ENCODE measurements around the gene ZDHHC18. TPM values are rescaled to one million over a fixed set of nuclear protein-coding genes. Genes with fewer than 3 reads are reported as not detected.
A peak's percentile ranks its signal among the peaks of the same experiment; 100 is the strongest.
"Not testable (repeated sequence)": the region's sequence is repeated elsewhere in the genome, so short reads cannot be mapped to it uniquely, and the experiment has no call there.

Gene ZDHHC18
- total RNA-seq, 4 donors from 2014 or later = 9.6 to 31.7 (median 20.8) TPM

DNA sequence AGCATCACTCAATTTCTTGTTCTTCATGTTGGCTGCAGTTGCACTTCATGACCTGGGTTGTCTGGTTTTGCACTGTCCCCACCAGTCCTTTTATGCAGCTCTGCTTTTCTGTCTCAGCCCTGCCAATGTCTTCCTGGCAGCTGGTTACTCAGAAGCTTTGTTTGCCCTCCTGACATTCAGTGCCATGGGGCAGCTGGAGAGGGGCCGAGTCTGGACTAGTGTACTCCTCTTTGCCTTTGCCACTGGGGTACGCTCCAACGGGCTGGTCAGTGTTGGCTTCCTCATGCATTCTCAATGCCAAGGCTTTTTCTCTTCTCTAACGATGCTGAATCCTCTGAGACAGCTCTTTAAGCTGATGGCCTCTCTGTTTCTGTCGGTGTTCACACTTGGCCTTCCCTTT lies 32.1 kb upstream of the ZDHHC18 start:
- WGBS = 88% methylated on average over 5 of the region's 5 CpGs
- intact Hi-C loops (cut with DNase I) = loop anchor here (5.0 kb wide), 1 partner anchor 292 kb away; no protein-coding TSS in a partner anchor
- peaks cover 12 to 54% (median 27%) of the 10 kb centered on the region in 4 donors for H3K36me3 ChIP-seq

DNA sequence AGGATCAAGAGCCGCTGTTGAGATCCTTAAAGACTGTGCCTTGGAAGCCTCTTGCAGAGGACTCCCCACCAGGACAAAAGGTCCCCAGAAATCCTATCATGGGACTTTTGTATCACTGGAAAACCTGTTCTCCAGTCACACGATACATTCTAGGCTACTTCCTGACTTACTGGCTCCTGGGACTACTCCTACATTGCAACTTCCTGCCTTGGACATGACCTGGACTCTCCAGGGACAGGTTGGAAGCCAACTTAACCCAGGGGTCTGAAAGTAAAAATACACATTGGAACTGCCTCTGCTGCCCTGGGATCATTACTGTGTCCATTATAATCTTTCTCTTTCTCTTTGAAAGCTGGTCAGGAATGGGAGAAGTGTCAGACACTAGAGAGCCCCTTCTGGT lies 28.9 kb upstream of the ZDHHC18 start:
- Histone ChIP-seq H3K9me3 (no peaks in the 10 kb centered on the region), H3K27me3 (no peaks in the 10 kb centered on the region), H3K4me3 (no peak overlapping the region), H3K4me1 (peaks cover 27 to 37% (median 34%) of the 10 kb centered on the region in 4 donors), H3K27ac (replicated peaks in 1 of 4) (peak overlapping the region in 1 of 4 donors; percentile 11), H3K36me3 (peaks cover 12 to 43% (median 27%) of the 10 kb centered on the region in 4 donors)
- no peak for TF ChIP-seq POLR2AphosphoS5 (IDR thresholded peaks at IDR 0.05)
- no peak for TF ChIP-seq POLR2A (IDR thresholded peaks at IDR 0.05; ENCODE audit: low read depth)
- TF ChIP-seq, protein P1, sequence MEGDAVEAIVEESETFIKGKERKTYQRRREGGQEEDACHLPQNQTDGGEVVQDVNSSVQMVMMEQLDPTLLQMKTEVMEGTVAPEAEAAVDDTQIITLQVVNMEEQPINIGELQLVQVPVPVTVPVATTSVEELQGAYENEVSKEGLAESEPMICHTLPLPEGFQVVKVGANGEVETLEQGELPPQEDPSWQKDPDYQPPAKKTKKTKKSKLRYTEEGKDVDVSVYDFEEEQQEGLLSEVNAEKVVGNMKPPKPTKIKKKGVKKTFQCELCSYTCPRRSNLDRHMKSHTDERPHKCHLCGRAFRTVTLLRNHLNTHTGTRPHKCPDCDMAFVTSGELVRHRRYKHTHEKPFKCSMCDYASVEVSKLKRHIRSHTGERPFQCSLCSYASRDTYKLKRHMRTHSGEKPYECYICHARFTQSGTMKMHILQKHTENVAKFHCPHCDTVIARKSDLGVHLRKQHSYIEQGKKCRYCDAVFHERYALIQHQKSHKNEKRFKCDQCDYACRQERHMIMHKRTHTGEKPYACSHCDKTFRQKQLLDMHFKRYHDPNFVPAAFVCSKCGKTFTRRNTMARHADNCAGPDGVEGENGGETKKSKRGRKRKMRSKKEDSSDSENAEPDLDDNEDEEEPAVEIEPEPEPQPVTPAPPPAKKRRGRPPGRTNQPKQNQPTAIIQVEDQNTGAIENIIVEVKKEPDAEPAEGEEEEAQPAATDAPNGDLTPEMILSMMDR (IDR thresholded peaks at IDR 0.05) = no peak
- TF ChIP-seq EP300 (IDR thresholded peaks at IDR 0.05) = no peak
- no peak for DNase-seq (ENCODE audit: extremely low spot score)
- WGBS = 76% methylated on average over 2 of the region's 2 CpGs
- intact Hi-C loops (cut with DNase I) = no loop called here

More for the DNA sequence above, 32.1 kb upstream of the ZDHHC18 start:
- Histone ChIP-seq H3K9me3 (no peaks in the 10 kb centered on the region), H3K4me1 (peaks cover 16 to 33% (median 20%) of the 10 kb centered on the region in 4 donors), H3K27me3 (no peaks in the 10 kb centered on the region), H3K27ac (replicated peaks in 1 of 4) (no peak overlapping the region), H3K4me3 (no peak overlapping the region)
- no peak for TF ChIP-seq POLR2AphosphoS5 (IDR thresholded peaks at IDR 0.05)
- no peak for DNase-seq (ENCODE audit: extremely low spot score)

DNA sequence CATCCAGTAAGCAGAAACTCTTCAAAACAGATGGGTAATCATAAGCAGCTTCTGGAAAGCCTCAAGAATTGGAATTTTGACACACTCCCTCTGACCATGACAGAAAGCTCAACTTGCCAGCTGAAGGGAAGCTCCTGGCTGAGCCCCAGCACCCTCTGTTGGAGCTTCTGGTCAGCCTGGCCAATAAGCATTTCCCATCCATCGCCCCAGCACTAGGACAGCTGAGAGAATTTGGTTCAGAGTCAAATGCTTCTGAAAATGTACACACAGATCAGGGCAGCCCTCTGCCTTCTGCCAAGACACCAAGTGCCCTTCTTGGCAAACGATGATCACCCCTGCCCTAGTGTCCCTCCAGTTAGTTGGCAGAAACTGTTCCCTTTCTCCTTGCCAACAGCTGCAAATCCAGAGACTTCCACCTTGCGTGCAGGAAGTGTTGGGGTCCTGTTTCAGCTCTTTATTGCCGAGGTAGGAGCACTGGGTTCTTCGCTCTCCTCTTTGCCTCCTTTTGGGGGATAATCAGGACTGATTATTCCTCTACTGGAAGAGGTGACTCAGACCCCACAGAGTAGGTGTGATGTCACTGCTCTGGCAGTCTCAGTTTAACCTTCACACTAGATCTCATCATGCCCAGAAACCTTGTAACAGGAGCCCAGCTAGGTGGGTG lies 26.9 kb upstream of the ZDHHC18 start:
- H3K9me3 ChIP-seq = no peaks in the 10 kb centered on the region
- H3K4me1 ChIP-seq = peaks cover 27 to 37% (median 34%) of the 10 kb centered on the region in 4 donors
- intact Hi-C loops (cut with DNase I) = no loop called here
- TF ChIP-seq EP300 (IDR thresholded peaks at IDR 0.05) (no peak), POLR2A (IDR thresholded peaks at IDR 0.05; ENCODE audit: low read depth) (no peak), POLR2AphosphoS5 (IDR thresholded peaks at IDR 0.05) (peak; percentile 65 to 70)
- TF ChIP-seq, protein P1 (IDR thresholded peaks at IDR 0.05) = no peak
- peaks cover 6 to 25% (median 13%) of the 10 kb centered on the region in 4 donors for H3K36me3 ChIP-seq
- WGBS = 35% methylated on average over 4 of the region's 5 CpGs
- H3K27me3 ChIP-seq = no peaks in the 10 kb centered on the region
- DNase-seq (ENCODE audit: extremely low spot score) = no peak
- peak overlapping the region in 2 of 4 donors; percentile 3 to 24 for H3K4me3 ChIP-seq
- H3K27ac ChIP-seq (replicated peaks in 1 of 4) = peak overlapping the region; percentile 70 to 81 (median 76)

DNA sequence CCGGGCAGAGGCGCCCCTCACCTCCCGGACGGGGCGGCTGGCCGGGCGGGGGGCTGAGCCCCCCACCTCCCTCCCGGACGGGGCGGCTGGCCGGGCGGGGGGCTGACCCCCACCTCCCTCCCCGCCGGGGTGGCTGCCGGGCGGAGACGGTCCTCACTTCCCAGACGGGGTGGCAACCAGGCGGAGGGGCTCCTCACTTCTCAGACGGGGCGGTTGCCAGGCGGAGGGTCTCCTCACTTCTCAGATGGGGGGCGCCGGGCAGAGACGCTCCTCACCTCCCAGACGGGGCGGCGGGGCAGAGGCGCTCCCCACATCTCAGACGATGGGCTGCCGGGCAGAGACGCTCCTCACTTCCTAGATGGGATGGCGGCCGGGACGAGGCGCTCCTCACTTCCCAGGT lies 22.6 kb upstream of the ZDHHC18 start:
- H3K9me3 ChIP-seq; intact Hi-C loops (cut with DNase I); DNase-seq (ENCODE audit: extremely low spot score); H3K4me3 ChIP-seq; H3K27ac ChIP-seq (replicated peaks in 1 of 4); H3K27me3 ChIP-seq; H3K36me3 ChIP-seq: not testable (repeated sequence)
- WGBS = 99% methylated on average over 14 of the region's 36 CpGs
- peaks cover 21 to 25% (median 23%) of the 10 kb centered on the region in 4 donors for H3K4me1 ChIP-seq

DNA sequence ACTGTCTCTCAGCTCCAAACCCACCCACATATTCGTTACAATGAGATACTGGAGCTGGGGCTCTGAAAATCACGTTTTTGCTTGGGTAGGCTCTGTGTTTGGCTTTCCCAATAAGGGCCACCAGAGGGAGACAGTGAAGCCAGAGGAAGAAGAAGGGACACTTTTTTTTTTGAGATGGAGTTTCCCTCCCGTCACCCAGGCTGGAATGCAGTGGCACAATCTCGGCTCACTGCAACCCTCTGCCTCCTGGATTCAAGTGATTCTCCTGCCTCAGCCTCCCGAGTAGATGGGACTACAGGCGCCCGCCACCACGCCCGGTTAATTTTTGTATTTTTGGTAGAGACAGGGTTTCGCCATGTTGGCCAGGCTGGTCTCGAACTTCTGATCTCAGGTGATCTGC lies 16.4 kb upstream of the ZDHHC18 start:
- DNase-seq (ENCODE audit: extremely low spot score) = not testable (repeated sequence)

More for the DNA sequence above, 16.4 kb upstream of the ZDHHC18 start:
- not testable (repeated sequence) for H3K27me3 ChIP-seq; H3K36me3 ChIP-seq; H3K4me3 ChIP-seq; H3K27ac ChIP-seq (replicated peaks in 1 of 4); H3K9me3 ChIP-seq; H3K4me1 ChIP-seq
- 57% methylated on average over 11 of the region's 11 CpGs for WGBS
- intact Hi-C loops (cut with DNase I) = loop anchor here (5.0 kb wide), 1 partner anchor 67 kb away; no protein-coding TSS in a partner anchor
- peak in 1 of 2 donors; percentile 3 for TF ChIP-seq POLR2AphosphoS5 (IDR thresholded peaks at IDR 0.05)
- TF ChIP-seq, protein P1 (IDR thresholded peaks at IDR 0.05) = peak; percentile 62 to 75 (median 63)
